HEK293 (cell line): ENCODE results near the gene PARD3.

ENCODE experiments used
- PATZ1 ChIP-seq: fragments of 450-650 bp; formaldehyde crosslinking; IDR thresholded peaks from 2 replicates; pipeline ENCODE4 v1.5.1; 2016; ENCODE audit warnings: missing biosample characterization, missing genetic modification characterization
- SCRT2 ChIP-seq: fragments of 450-650 bp; formaldehyde crosslinking; IDR thresholded peaks from 2 replicates; pipeline ENCODE4 v1.5.1; 2016; ENCODE audit warnings: missing biosample characterization, missing genetic modification characterization
- YY1 ChIP-seq: fragments of 450-650 bp; formaldehyde crosslinking; IDR thresholded peaks from 2 replicates; pipeline ENCODE4 v1.5.1; 2018; ENCODE audit warnings: missing biosample characterization, missing genetic modification characterization
- YY2 ChIP-seq: fragments of 450-650 bp; formaldehyde crosslinking; IDR thresholded peaks from 2 replicates; pipeline ENCODE4 v1.5.1; 2016; ENCODE audit warnings: missing biosample characterization, missing genetic modification characterization
- ZEB2 ChIP-seq: fragments of 450-650 bp; formaldehyde crosslinking; IDR thresholded peaks from 2 replicates; pipeline ENCODE4 v1.5.1; 2016; ENCODE audit warnings: missing biosample characterization, missing genetic modification characterization
- ZNF114 ChIP-seq: fragments of 450-650 bp; formaldehyde crosslinking; IDR thresholded peaks from 2 replicates; pipeline ENCODE4 v1.5.0; 2017; ENCODE audit warnings: missing biosample characterization, missing genetic modification characterization
- ZNF24 ChIP-seq: fragments of 450-650 bp; formaldehyde crosslinking; IDR thresholded peaks from 2 replicates; pipeline ENCODE4 v1.5.1; 2016; ENCODE audit warnings: missing biosample characterization, missing genetic modification characterization
- ZNF416 ChIP-seq: fragments of 450-650 bp; formaldehyde crosslinking; IDR thresholded peaks from 2 replicates; pipeline ENCODE4 v1.5.1; 2016; ENCODE audit warnings: missing biosample characterization, missing genetic modification characterization
- ZNF518A ChIP-seq: fragments of 450-650 bp; formaldehyde crosslinking; conservative IDR thresholded peaks from 2 replicates; pipeline ENCODE4 v1.5.1; 2016; ENCODE audit warnings: low read depth, missing biosample characterization, missing genetic modification characterization
- TF ChIP-seq, protein P1 (sequence below): fragments of 450-650 bp; formaldehyde crosslinking; IDR thresholded peaks from 2 replicates; pipeline ENCODE4 v1.5.1; 2016; ENCODE audit warnings: missing biosample characterization, missing genetic modification characterization
- TF ChIP-seq, protein P2 (sequence below): fragments of 450-650 bp; formaldehyde crosslinking; IDR thresholded peaks from 2 replicates; pipeline ENCODE4 v1.5.1; 2016; ENCODE audit warnings: missing biosample characterization, missing genetic modification characterization
- TF ChIP-seq, protein P3 (sequence below): fragments of 450-650 bp; formaldehyde crosslinking; IDR thresholded peaks from 2 replicates; pipeline ENCODE4 v1.5.1; 2016; ENCODE audit warnings: missing biosample characterization, missing genetic modification characterization

DNA sequence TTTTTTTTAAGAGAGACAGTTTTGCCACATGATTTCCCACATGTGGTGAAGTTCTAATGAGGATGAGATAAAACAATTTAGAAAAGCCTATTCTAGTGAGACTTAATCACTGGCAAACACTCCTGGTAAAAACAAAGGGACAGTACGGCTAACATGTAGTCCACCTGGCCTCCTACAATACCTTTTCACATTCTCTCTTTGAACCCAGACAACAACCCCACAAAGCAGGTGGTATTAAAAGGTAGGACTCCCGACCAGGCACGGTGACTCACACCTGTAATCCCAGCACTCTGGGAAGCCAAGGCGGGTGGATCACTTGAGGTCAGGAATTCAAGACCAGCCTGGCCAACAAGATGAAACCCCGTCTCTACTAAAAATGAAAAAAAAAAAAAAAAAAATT is 12.4 kb downstream of the PARD3 start:
- TF ChIP-seq, protein P1, sequence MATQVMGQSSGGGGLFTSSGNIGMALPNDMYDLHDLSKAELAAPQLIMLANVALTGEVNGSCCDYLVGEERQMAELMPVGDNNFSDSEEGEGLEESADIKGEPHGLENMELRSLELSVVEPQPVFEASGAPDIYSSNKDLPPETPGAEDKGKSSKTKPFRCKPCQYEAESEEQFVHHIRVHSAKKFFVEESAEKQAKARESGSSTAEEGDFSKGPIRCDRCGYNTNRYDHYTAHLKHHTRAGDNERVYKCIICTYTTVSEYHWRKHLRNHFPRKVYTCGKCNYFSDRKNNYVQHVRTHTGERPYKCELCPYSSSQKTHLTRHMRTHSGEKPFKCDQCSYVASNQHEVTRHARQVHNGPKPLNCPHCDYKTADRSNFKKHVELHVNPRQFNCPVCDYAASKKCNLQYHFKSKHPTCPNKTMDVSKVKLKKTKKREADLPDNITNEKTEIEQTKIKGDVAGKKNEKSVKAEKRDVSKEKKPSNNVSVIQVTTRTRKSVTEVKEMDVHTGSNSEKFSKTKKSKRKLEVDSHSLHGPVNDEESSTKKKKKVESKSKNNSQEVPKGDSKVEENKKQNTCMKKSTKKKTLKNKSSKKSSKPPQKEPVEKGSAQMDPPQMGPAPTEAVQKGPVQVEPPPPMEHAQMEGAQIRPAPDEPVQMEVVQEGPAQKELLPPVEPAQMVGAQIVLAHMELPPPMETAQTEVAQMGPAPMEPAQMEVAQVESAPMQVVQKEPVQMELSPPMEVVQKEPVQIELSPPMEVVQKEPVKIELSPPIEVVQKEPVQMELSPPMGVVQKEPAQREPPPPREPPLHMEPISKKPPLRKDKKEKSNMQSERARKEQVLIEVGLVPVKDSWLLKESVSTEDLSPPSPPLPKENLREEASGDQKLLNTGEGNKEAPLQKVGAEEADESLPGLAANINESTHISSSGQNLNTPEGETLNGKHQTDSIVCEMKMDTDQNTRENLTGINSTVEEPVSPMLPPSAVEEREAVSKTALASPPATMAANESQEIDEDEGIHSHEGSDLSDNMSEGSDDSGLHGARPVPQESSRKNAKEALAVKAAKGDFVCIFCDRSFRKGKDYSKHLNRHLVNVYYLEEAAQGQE (tag by site-specific recombination): no peak
- TF ChIP-seq, protein P2, sequence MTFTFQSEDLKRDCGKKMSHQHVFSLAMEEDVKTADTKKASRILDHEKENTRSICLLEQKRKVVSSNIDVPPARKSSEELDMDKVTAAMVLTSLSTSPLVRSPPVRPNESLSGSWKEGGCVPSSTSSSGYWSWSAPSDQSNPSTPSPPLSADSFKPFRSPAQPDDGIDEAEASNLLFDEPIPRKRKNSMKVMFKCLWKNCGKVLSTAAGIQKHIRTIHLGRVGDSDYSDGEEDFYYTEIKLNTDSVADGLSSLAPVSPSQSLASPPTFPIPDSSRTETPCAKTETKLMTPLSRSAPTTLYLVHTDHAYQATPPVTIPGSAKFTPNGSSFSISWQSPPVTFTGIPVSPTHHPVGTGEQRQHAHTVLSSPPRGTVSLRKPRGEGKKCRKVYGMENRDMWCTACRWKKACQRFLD (tag by site-specific recombination): no peak
- no peak for TF ChIP-seq ZNF114 (tag by site-specific recombination)
- TF ChIP-seq ZEB2: no peak
- TF ChIP-seq PATZ1: no peak
- TF ChIP-seq YY2 (tag by site-specific recombination): no peak
- no peak for TF ChIP-seq ZNF416 (tag by site-specific recombination)
- TF ChIP-seq SCRT2 (tag by site-specific recombination): no peak
- TF ChIP-seq YY1: no peak
- TF ChIP-seq, protein P3, sequence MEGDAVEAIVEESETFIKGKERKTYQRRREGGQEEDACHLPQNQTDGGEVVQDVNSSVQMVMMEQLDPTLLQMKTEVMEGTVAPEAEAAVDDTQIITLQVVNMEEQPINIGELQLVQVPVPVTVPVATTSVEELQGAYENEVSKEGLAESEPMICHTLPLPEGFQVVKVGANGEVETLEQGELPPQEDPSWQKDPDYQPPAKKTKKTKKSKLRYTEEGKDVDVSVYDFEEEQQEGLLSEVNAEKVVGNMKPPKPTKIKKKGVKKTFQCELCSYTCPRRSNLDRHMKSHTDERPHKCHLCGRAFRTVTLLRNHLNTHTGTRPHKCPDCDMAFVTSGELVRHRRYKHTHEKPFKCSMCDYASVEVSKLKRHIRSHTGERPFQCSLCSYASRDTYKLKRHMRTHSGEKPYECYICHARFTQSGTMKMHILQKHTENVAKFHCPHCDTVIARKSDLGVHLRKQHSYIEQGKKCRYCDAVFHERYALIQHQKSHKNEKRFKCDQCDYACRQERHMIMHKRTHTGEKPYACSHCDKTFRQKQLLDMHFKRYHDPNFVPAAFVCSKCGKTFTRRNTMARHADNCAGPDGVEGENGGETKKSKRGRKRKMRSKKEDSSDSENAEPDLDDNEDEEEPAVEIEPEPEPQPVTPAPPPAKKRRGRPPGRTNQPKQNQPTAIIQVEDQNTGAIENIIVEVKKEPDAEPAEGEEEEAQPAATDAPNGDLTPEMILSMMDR (tag by site-specific recombination): no peak
- TF ChIP-seq ZNF518A (tag by site-specific recombination): no peak
- no peak for TF ChIP-seq ZNF24
